A549 (cell line): Measurements from ENCODE around the gene NRG3. TPM values are rescaled to one million over a fixed set of nuclear protein-coding genes. Genes with fewer than 3 reads are reported as not detected.

Experiments
- ATAC-seq, 2 experiments: fragments of 200-7000 bp in 1 of 2; fragments of >200 bp in 1 of 2; cut with Nextera tagmentation in 1 of 2; cut with Tn5 transposase in 1 of 2; 3 replicates each; pipeline versions ENCODE4 v1.8.0 to v1.9.1; 2018 to 2020; ENCODE audit warnings: mild to moderate bottlenecking in 1 of 2, moderate library complexity in 1 of 2
- CTCF ChIA-PET: fragments of 300-600 bp; sonication (Branson Sonifier 250); formaldehyde crosslinking; extraction: SDS; loops from one replicate; lab custom pipeline; 2021; ENCODE audit warnings: antibody characterized with exemption, inconsistent platforms; lab: Yijun Ruan, JAX
- POLR2A ChIA-PET: fragments of 350-600 bp; formaldehyde crosslinking; extraction: SDS; loops from one replicate; lab custom pipeline; 2021; ENCODE audit warnings: antibody characterized with exemption, inconsistent platforms; lab: Yijun Ruan, JAX
- DNase-seq, 2 experiments: peaks; one replicate each; pipeline versions ENCODE4 v3.0.0 to v3.0.0-alpha.2; 2011 to 2016; ENCODE audit warnings: low read depth in 1 of 2, low spot score in 1 of 2
- FAIRE-seq: peaks from 2 replicates; lab custom pipeline; 2011; peaks lifted over from hg19 to GRCh38; lab: Jason Lieb, UNC
- H3K27ac ChIP-seq, 2 experiments: fragments of >200 bp; sonication (Bioruptor Twin); formaldehyde crosslinking; 3 replicates each; pipeline ENCODE4 v1.5.1; 2016 to 2017
- H3K4me1 ChIP-seq: fragments of >200 bp; sonication (Bioruptor Twin); formaldehyde crosslinking; 3 replicates; pipeline ENCODE4 v1.6.1; 2016
- H3K4me2 ChIP-seq: fragments of >200 bp; sonication (Bioruptor Twin); formaldehyde crosslinking; 3 replicates; pipeline ENCODE4 v1.6.1; 2016
- H3K4me3 ChIP-seq: fragments of >200 bp; sonication (Bioruptor Twin); formaldehyde crosslinking; 3 replicates; pipeline ENCODE4 v1.5.1; 2016
- H3K9me3 ChIP-seq: fragments of >200 bp; sonication (Bioruptor Twin); formaldehyde crosslinking; 3 replicates; pipeline ENCODE4 v1.6.1; 2016
- CBX2 ChIP-seq: fragments of 200-600 bp; sonication (generic); IDR thresholded peaks from 2 replicates; pipeline ENCODE4 v1.6.1; 2016; ENCODE audit warnings: low read depth, mild to moderate bottlenecking, borderline replicate concordance
- CTCF ChIP-seq: fragments of >200 bp; sonication (Bioruptor Twin); formaldehyde crosslinking; IDR thresholded peaks from 3 replicates; pipeline ENCODE4 v1.5.1; 2016
- EHMT2 ChIP-seq: fragments of 200-600 bp; sonication (generic); IDR thresholded peaks from 2 replicates; pipeline ENCODE4 v1.6.1; 2016; ENCODE audit warnings: antibody characterized with exemption, low read depth, mild to moderate bottlenecking, moderate library complexity
- HDAC2 ChIP-seq: fragments of 200-600 bp; sonication (generic); IDR thresholded peaks from 2 replicates; pipeline ENCODE4 v1.6.1; 2016
- HES2 ChIP-seq: fragments of >200 bp; sonication (Bioruptor Twin); formaldehyde crosslinking; IDR thresholded peaks from 2 replicates; pipeline ENCODE4 v1.6.1; 2016
- HEYL ChIP-seq: fragments of 250-450 bp; sonication (Bioruptor Pico); IDR thresholded peaks from 2 replicates; pipeline ENCODE4 v1.8.0; 2021; ENCODE audit warnings: mild to moderate bottlenecking, moderate library complexity
- HOXA7 ChIP-seq: fragments of 250-450 bp; sonication (Bioruptor Pico); IDR thresholded peaks from 2 replicates; pipeline ENCODE4 v1.5.0; 2020; ENCODE audit warnings: mild to moderate bottlenecking, moderate library complexity
- HOXB5 ChIP-seq: fragments of 250-450 bp; sonication (Bioruptor Pico); IDR thresholded peaks from 2 replicates; pipeline ENCODE4 v1.5.0; 2020; ENCODE audit warnings: mild to moderate bottlenecking, moderate library complexity
- JUNB ChIP-seq: fragments of >200 bp; sonication (Bioruptor Twin); formaldehyde crosslinking; IDR thresholded peaks from 2 replicates; pipeline ENCODE4 v1.6.1; 2016
- KDM1A ChIP-seq: fragments of 200-600 bp; sonication (generic); IDR thresholded peaks from 2 replicates; pipeline ENCODE4 v1.6.1; 2016; ENCODE audit warnings: low read depth, mild to moderate bottlenecking
- KDM5A ChIP-seq: fragments of 200-600 bp; sonication (generic); IDR thresholded peaks from 2 replicates; pipeline ENCODE4 v1.6.1; 2016; ENCODE audit warnings: antibody characterized with exemption, mild to moderate bottlenecking
- MAFK ChIP-seq: fragments of 450-650 bp; IDR thresholded peaks from 2 replicates; pipeline ENCODE4 v1.6.1; 2014; ENCODE audit not compliant: partially characterized antibody
- MYC ChIP-seq: IDR thresholded peaks from 2 replicates; pipeline ENCODE4 v1.6.1; 2012; ENCODE audit warnings: mild to moderate bottlenecking, inconsistent platforms, low read length, improper control_type of control experiment, borderline replicate concordance
- PHF8 ChIP-seq: fragments of 200-600 bp; sonication (generic); IDR thresholded peaks from 2 replicates; pipeline ENCODE4 v1.6.1; 2016; ENCODE audit warnings: low read depth, mild to moderate bottlenecking, antibody characterized with exemption, moderate library complexity, borderline replicate concordance
- POLR2A ChIP-seq: IDR thresholded peaks from 2 replicates; pipeline ENCODE4 v1.6.1; 2012; ENCODE audit warnings: mild to moderate bottlenecking, low read length
- POLR2AphosphoS2 ChIP-seq: conservative IDR thresholded peaks from 2 replicates; pipeline ENCODE4 v1.6.1; 2012; ENCODE audit warnings: low read length, improper control_type of control experiment, inconsistent platforms
- RAD21 ChIP-seq, 2 experiments: fragments of >200 bp in 1 of 2; sonication (Bioruptor Twin) in 1 of 2; formaldehyde crosslinking in 1 of 2; IDR thresholded peaks in 1 of 2; conservative IDR thresholded peaks in 1 of 2; 2 replicates in 1 of 2; 3 replicates in 1 of 2; pipeline ENCODE4 v1.6.1; 2012 to 2018; ENCODE audit warnings: inconsistent platforms in 1 of 2
- RFX5 ChIP-seq: fragments of 450-650 bp; IDR thresholded peaks from 2 replicates; pipeline ENCODE4 v1.7.1; 2014; ENCODE audit warnings: antibody characterized with exemption, mild to moderate bottlenecking, moderate library complexity
- SREBF2 ChIP-seq: fragments of 450-650 bp; IDR thresholded peaks from 2 replicates; pipeline ENCODE4 v1.6.1; 2014; ENCODE audit warnings: mild to moderate bottlenecking, moderate library complexity
- TFCP2L1 ChIP-seq: fragments of 250-450 bp; sonication (Bioruptor Pico); IDR thresholded peaks from 2 replicates; pipeline ENCODE4 v1.5.0; 2021; ENCODE audit warnings: mild to moderate bottlenecking
- TP53 ChIP-seq: fragments of 250-450 bp; sonication (Bioruptor Pico); IDR thresholded peaks from 2 replicates; pipeline ENCODE4 v1.5.0; 2021; ENCODE audit warnings: mild to moderate bottlenecking, moderate library complexity
- USF2 ChIP-seq: fragments of 450-650 bp; IDR thresholded peaks from 2 replicates; pipeline ENCODE4 v1.6.1; 2014; ENCODE audit warnings: antibody characterized with exemption
- WGBS: methylation state at CpG from one replicate; pipeline ENCODE4 v1.1.6; 2017; ENCODE audit errors: missing lambda C conversion rate; 5-methylcytosine and 5-hydroxymethylcytosine counted together
- polyA plus RNA-seq, 4 experiments: library from polyadenylated mRNA; depleted of rRNA in 3 of 4; stranded (reverse); fragments of >200 nt; fragmentation: RNase III in 1 of 4; extraction: RNeasy Plus Mini Kit Qiagen cat#74134 plus additional on column Dnase treatment in 1 of 4; gene quantifications; 2 replicates in 3 of 4; 3 replicates in 1 of 4; pipeline ENCODE4 v1.2.3, GENCODE V29; 2011 to 2017
- TF ChIP-seq, protein P1 (sequence below): IDR thresholded peaks from 2 replicates; pipeline ENCODE4 v1.6.1; 2012

The NRG3 gene
- polyA plus RNA-seq, 2 of the 4 experiments (the other 2 are of a cell fraction): not detected

DNA sequence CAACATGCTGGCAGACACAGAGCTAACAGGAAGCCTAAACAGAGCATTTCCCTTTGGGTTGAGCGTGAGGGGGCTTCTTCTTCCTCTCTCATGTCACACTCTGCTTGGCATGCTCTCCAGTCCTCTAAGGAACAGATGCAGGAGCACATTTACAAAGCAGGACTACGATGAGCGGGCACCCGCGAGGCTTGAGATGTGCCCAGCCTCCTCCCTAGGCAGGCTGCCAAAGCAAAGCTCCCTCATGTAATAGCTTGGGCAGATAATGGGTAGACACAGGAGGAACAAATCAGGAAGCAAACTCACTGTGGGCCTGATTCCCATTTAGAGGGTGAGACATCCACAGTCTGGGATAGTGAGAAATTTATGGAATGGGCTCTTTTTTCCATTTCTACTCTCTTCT is 519.1 kb downstream of the NRG3 start:
- no peak overlapping the region for H3K27ac ChIP-seq

DNA sequence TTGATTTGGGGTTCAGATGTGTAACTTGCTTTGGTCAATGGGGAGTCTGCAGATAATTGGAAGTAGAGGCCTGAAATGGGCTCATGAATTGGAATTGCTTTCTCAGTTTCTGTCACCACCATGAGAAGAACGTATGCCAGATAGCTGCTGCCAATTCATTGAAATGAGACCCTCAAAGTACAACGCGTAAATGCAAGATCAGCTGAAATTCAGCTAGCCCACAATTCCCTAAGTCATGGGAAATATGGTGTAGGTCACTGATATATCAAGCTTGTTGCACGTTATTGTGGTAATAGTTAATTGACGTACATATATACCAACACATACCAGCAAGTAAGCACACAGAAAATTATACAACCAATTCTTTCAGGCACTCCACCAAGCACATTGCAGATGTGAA is 520.0 kb downstream of the NRG3 start:
- H3K4me3 ChIP-seq: no peak overlapping the region
- 40% methylated on average over 5 of the region's 5 CpGs for WGBS
- ChIA-PET POLR2A (no interaction called here), CTCF (no interaction called here)
- FAIRE-seq (no peak), DNase-seq (no peak), ATAC-seq (no peak)
- no peaks in the 10 kb centered on the region for H3K9me3 ChIP-seq
- H3K27ac ChIP-seq: no peak overlapping the region
- TF ChIP-seq MAFK (peak; percentile 72), TP53 (CRISPR knock-in tag) (no peak)
- H3K4me1 ChIP-seq: no peaks in the 10 kb centered on the region
- H3K4me2 ChIP-seq: no peak overlapping the region

More for the DNA sequence above, 519.1 kb downstream of the NRG3 start:
- WGBS: 26% methylated on average over 5 of the region's 5 CpGs
- H3K4me2 ChIP-seq: no peak overlapping the region
- H3K9me3 ChIP-seq: no peaks in the 10 kb centered on the region
- TF ChIP-seq PHF8 (no peak), TFCP2L1 (CRISPR knock-in tag) (no peak), POLR2A (no peak), HEYL (no peak), MAFK (no peak), HDAC2 (no peak), POLR2AphosphoS2 (no peak), HOXB5 (CRISPR knock-in tag) (no peak), JUNB (no peak), HES2 (no peak), KDM1A (no peak), CBX2 (no peak), RFX5 (no peak), RAD21 (conservative IDR thresholded peaks at IDR 0.05 in 1 of 2, IDR thresholded peaks at IDR 0.05 in 1 of 2) (no peak), EHMT2 (no peak), CTCF (no peak), SREBF2 (no peak), KDM5A (no peak)
- TF ChIP-seq, protein P1, sequence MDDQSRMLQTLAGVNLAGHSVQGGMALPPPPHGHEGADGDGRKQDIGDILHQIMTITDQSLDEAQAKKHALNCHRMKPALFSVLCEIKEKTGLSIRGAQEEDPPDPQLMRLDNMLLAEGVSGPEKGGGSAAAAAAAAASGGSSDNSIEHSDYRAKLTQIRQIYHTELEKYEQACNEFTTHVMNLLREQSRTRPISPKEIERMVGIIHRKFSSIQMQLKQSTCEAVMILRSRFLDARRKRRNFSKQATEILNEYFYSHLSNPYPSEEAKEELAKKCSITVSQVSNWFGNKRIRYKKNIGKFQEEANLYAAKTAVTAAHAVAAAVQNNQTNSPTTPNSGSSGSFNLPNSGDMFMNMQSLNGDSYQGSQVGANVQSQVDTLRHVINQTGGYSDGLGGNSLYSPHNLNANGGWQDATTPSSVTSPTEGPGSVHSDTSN: no peak
- CTCF ChIA-PET: no interaction called here
- no peak for FAIRE-seq
- no peak overlapping the region for H3K4me3 ChIP-seq
- no peak for ATAC-seq
- no peak for DNase-seq
- no peaks in the 10 kb centered on the region for H3K4me1 ChIP-seq
- POLR2A ChIA-PET: no interaction called here

DNA sequence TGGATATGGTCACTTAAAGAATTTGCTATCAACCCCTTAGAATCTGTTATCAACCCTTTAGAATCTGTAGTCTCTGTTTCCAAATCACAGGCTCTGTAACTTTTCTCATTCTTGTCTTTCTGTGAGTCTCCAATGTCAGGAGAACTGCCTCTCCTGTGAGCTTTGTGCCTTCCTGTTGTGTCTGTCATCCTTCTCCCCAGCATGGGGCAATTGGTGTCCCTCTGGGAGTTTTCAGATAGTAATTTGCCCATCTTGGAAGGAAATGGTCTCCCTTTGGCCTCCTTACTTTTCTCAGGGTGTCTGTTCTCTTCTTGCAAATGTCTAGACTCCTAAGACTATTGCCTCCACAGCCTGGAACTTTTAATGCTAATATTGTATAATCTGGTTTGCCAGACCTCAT is 521.9 kb downstream of the NRG3 start:
- CTCF ChIA-PET: no interaction called here
- Histone ChIP-seq H3K4me1 (no peaks in the 10 kb centered on the region), H3K9me3 (no peaks in the 10 kb centered on the region), H3K4me3 (no peak overlapping the region), H3K27ac (no peak overlapping the region), H3K4me2 (no peak overlapping the region)
- POLR2A ChIA-PET: no interaction called here
- no peak for ATAC-seq
- FAIRE-seq: no peak
- DNase-seq: no peak
- TF ChIP-seq HOXA7 (CRISPR knock-in tag) (no peak), POLR2A (no peak), USF2 (no peak), HES2 (no peak), MYC (no peak)
- TF ChIP-seq, all 56 proteins: peak for 0
